GM21529 (cell line): Measurements from ENCODE around the gene ATXN7L1.
"Not testable (repeated sequence)": the region's sequence is repeated elsewhere in the genome, so short reads cannot be mapped to it uniquely, and the experiment has no call there.

Experiments
- ATAC-seq: cut with Tn5 transposase; IDR thresholded peaks from one replicate; pipeline ENCODE4 v1.9.1; 2021; ENCODE audit not compliant: unreplicated experiment

Gene ATXN7L1

GRCh38 chr7:105710720-105711119 lies 165.7 kb downstream of the ATXN7L1 start:
- ATAC-seq, result not testable (repeated sequence)

DNA sequence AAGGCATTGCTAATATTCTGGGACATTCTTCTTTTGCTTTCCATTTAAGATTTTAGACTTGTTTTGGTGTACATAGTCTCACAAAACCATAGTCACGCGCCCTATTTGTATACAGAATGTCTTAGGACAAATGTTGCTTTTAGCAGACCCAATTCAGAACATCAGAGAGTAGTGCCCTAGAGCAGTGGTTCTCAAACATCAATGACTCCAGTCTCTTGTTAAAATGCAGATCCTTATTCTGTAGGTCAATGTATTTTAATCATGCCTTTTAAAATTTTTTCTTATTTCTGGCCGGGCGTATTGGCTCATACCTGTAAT lies 167.7 kb downstream of the ATXN7L1 start:
- no peak for ATAC-seq

DNA sequence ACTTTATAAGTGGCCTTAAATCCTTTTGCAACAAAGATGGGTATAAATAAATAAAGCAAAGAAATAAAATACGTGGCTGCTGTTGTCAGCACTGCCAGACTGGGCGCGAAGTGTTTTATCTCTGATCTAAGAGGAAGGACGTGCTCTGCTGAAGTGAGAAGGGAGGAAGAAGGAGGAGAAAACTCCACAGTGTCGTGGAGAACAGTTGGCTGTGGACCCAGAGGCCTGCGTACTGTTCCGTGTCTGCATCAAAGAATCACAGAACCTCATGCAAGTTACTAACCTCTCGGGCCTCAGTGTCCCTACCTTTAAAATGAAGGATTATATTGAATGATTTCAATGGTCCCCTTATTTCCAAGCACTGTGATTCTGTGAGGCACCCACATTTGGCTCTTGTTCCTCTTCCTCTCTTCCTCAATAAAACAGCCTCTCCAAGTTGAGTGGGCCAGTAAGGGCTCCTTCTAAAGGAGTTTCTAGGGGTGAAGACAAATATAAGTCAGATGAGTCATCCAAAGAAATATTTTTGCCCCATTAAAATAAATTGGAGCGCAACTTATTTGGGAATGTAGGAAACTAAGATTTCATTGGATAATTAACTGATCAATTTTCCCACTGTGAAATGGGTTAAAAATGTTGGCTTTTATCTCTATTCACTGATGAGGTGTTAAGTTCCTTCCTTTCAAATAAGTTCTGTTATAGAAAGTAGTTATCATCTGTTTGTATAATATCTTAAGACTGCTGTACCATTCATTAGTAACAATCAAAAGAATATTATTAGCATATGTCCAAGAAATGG lies 168.2 kb downstream of the ATXN7L1 start:
- ATAC-seq, result no peak

GRCh38 chr7:105707381-105707780 lies 169.0 kb downstream of the ATXN7L1 start:
- ATAC-seq, result no peak

- no peak for ATAC-seq
Observed at GRCh38 chr7:105705427-105705826, 171.0 kb downstream of the ATXN7L1 start.

DNA sequence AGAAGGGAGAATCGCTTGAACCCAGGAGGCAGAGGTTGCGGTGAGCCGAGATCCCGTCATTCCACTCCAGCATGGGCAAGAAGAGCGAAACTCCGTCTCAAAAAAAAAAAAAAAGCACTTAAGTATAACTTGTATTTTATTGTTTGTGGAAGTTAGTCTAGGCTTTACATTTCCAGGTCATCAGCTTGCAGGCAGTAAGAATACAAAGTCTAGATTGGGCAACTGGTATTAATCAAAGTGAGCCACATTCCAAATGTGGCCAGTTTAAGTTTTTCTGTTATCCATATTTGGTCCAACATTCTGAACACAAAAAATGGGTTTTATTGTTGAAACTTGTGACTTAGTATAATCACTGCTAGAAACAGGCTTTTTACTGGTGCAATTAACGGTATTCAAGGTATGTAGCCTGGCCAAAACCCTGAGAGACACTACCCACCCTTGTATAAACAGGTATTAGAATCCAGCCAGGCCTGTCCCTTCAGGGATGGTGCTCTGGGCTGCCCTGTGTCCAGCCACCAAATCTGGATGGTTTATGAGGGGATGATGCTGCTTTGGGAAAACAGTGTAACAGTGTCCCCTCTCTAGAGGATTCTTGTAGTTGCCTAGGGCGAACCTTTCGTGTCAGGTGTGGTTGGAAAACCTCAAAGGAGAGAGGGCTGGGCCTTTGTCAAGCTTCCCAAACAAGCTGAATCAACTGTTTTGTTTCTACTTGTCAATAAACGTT lies 173.0 kb downstream of the ATXN7L1 start:
- no peak for ATAC-seq

DNA sequence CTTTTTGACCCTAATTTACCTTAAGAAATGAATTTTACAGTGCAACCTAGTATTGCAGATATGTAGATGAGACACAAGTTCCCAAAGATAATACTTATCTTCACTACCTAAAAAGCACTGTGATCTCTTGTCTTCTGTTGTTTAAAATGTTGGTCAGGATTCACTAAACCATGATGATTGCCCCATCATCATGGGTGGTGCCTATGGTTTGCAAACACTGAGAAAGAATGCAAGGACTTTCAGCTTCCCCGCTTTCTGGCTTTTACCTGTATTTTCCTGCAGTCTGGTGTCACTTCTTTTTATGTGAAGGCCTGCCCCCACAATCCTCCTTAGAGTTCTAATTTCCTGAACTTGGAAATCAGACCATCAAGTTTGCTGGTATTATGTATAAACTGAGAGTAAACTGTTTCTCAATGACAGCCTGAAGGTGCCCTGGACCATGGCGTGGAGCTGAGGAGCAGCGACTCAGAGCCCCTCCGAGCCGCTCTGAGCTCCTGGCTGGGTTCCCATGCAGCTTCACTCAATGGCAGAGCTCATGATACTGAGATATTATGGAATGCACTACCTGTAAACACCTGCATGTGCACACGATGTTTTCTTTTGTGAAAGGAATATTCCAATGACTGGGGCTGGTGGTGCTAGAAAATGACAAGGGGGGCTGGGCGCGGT lies 176.7 kb downstream of the ATXN7L1 start:
- no peak for ATAC-seq

- ATAC-seq, result no peak
Observed at GRCh38 chr7:105698531-105698930, 177.9 kb downstream of the ATXN7L1 start.

- ATAC-seq, result no peak
Observed at GRCh38 chr7:105697753-105698152, 178.6 kb downstream of the ATXN7L1 start.

DNA sequence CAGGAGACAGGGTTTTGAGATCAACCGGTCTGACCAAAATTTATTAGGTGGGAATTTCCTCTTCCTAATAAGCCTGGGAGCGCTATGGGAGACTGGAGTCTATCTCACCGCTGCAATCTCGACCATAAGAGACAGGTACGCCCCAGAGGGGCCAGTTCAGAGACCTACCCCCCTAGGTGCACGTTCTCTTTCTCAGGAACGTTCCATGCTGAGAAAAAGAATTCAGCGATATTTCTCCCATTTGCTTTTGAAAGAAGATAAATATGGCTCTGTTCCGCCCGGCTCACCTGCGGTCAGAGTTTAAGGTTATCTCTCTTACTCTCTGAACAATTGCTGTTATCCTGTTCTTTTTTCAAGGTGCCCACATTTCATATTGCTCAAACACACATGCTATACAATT lies 179.2 kb downstream of the ATXN7L1 start:
- not testable (repeated sequence) for ATAC-seq

DNA sequence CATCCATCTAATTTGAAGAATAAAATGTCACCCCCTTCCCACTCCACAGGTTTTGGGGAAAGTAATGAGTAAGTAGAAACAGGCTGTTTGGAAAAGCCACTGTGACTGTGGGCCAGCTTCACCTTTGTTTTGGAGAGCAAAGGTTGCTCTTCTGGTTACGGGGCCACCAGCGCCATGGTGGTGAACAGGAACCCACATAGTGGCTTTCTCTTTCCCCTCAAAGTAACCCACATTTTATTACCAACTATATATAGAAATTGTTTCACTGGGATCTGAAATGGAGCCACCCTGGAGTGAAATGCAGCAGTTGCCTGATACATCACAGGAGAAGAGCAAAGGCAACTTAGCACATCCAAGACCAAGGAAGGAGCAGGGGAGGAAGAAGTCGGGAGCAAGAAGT lies 182.8 kb downstream of the ATXN7L1 start:
- no peak for ATAC-seq

- peak; percentile 61 for ATAC-seq
Observed at GRCh38 chr7:105691680-105692564, 184.5 kb downstream of the ATXN7L1 start.

GRCh38 chr7:105691082-105691679 lies 185.2 kb downstream of the ATXN7L1 start:
- peak; percentile 48 for ATAC-seq

GRCh38 chr7:105690325-105690945 lies 186.0 kb downstream of the ATXN7L1 start:
- ATAC-seq, result no peak

- no peak for ATAC-seq
Observed at GRCh38 chr7:105689067-105689819, 187.2 kb downstream of the ATXN7L1 start.

DNA sequence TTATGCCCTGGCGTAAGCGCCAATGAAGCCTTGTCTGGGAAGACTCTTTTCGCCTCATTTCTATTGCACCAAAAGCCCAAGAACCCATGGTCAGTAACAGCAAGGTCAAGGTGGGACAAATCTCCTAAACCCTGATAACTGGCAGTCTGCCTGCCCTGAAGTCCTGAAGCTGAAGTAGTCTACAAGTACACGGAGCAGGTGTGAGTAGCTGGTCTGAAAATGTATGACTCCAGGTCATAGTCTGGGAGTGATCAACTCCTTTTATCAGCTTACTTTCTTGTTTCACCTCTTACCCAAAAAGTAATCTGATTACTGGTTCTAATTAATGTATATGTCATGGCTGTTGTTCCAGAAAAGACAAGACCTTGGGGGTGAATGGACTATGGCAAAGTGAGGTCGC lies 187.8 kb downstream of the ATXN7L1 start:
- ATAC-seq, result no peak

DNA sequence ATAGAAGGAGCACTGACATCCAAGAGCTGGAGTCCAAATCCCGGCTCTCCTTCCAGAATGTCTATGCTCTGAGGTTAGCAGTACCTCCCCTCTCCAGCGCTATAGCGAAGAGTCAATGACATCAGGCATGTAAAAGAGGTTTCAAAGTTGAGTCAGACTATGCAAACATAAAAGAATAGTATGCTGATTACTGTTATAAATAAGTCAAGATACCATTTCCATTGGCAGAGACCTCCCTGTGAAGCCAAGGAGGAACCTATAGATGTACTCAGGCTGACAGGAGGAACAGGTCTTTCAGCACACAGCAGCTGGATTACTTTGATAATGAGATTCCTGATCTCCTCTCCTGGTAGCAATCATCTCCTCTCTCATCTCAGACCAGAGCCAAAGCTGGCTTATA lies 191.2 kb downstream of the ATXN7L1 start:
- no peak for ATAC-seq

- ATAC-seq, result no peak
Observed at GRCh38 chr7:105682341-105683060, 193.9 kb downstream of the ATXN7L1 start.
